Activated CD4-positive, alpha-beta T cell treated with anti-CD3 and anti-CD28 coated beads for 4 hours (primary cell): Measurements from ENCODE around the gene GPX3.

Experiments
- DNase-seq, 2 donors: peaks; one replicate each; pipeline ENCODE4 v3.0.0-alpha.2; 2020

GPX3 gene

DNA sequence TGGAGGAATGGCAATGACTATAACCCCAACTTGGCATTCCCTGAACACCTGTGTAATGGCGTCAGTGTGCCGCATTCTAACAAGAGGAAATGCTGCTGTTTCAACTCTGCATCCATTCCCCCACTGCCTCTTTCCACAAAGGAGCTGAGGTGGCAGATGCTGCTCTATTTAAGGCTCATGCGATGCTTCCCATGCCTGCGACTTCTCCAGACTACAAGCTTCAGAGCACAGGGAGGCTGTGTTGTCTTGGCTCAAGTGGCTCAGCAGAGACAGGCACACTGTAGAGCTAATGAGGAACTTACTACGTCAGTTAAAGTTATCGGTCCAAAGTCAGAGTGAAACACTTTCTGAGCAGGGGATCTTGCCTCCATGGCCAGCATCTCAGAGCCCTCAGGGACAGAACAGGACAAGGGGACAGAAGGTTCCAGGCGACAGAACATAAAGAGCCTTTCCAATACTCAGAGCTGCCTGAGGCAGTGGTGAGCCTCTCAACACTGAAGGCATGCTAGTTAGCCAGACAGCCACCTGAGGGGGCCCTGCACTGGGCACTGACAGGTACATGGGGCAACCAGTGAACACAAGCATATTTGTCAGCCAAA, 38.6 kb downstream of the GPX3 start:
- no peak for DNase-seq

DNA sequence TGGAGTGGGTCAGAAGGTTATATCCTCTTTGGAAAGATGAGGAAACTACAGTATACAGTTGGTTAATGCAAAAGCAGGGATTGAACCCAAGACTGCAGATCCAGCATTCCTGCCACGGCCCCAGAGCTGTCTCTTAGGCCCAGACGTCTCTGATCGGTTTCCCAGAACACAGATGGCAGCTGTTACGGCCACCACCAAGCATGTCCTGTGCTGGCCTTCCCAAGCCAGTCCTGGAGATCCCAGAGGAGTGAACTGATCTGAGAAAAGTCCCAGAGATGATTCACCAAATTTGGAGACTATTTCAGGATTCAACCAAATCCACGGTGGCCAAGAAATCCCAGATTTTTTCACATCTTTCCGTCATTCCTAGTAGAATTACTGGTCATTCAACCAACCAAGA, 40.4 kb downstream of the GPX3 start:
- DNase-seq = no peak

GRCh38 chr5:151062405-151063141, 42.2 kb downstream of the GPX3 start:
- no peak for DNase-seq

DNA sequence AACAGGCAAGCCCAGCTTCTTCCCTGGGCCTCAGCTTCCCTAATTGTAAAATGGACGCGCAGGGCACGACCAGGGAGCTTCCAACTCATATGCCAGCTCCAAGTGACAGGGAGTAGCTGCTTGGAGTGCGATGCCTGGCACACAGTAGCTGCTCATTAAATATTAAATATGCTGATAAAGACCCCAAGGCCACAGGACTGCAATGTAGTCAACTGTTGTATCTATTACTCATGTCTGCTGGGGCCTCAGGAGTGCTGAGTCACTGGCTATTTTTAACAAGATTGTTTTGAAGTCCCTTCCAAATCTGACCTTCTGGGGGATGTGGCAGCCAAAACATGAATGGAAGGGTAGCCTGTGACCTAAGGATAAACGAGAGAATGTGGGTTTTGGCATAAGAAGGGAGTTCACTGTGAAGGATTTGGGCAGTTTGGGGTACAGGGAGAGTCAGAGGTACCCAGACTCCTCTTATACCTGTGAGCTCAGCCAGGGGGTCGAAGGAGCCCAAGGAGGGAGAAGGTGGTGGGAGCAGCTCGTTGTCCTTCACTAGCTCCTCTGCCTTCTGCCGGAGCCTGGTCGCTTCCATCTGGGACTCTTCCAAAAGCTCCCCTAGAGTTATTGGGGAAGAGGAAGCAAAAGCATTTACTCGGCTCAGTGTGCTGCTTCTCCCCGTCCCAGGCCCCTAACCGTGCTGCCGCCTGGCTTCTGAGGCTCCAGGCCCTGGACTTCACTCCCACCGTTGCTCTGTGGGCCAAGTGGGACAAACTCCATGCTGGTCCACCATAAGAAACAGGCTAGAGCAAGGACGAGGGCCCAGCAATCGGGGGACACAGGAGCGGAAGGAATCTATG, 43.0 kb downstream of the GPX3 start:
- DNase-seq = no peak

DNA sequence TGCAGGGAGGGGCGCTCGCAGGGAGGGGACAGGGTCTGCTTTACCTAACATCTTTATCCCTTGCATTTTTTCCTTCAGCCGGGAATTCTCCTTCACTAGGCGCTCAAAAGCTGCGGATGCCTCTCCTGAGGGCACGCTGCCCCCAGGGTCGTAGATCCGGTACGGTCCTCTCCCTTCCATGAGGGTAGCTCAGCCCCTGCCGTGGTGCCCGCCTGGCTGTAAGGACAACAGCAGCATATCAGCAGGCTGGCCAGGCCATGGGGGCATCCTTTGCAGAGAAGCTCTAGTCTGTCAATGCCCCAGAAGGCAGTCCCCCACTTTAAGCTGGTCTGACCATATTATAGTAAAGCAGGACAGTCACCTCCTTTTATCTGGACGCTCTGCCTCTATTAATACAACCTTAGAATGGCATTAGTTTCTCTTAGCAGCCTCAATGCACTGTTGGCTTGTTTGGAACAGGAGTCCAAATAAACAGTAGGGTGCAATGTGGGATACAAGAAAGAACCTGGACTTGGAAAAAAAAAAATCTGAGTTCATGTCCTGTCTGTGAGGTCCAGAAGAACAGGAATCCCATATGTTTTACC, 44.6 kb downstream of the GPX3 start:
- no peak for DNase-seq

GRCh38 chr5:151065609-151066008, 45.2 kb downstream of the GPX3 start:
- no peak for DNase-seq

- no peak for DNase-seq
These were observed 46.5 kb downstream of the GPX3 start for GRCh38 chr5:151066920-151067319.

- no peak for DNase-seq
These were observed 47.4 kb downstream of the GPX3 start for GRCh38 chr5:151067632-151068432.

GRCh38 chr5:151068433-151069197, 48.2 kb downstream of the GPX3 start:
- DNase-seq = no peak

DNA sequence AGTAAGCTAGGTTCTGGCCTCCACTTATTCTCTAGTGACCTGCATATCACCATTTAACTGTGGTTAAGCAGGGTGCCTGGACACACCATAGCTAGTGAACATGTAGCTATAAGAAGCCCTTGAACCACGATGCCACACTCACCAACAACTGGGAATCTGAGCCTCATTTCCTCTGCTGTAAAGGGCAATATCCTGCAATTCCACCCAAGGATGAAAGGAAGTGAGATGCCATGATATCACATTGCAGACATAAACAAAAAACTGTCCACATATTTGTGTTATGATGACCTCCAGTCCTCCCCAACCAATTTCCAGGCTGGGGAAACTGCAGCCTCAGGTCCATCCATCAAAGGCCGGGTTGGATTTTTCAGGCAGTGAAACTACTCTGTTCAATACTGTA, 50.1 kb downstream of the GPX3 start:
- DNase-seq = no peak

- DNase-seq = no peak
These were observed 50.6 kb downstream of the GPX3 start for GRCh38 chr5:151071021-151071420.

GRCh38 chr5:151071848-151072629, 51.6 kb downstream of the GPX3 start:
- DNase-seq = no peak

- no peak for DNase-seq
These were observed 52.2 kb downstream of the GPX3 start for GRCh38 chr5:151072630-151073025.

- DNase-seq = no peak
These were observed 52.9 kb downstream of the GPX3 start for GRCh38 chr5:151073280-151073679.

DNA sequence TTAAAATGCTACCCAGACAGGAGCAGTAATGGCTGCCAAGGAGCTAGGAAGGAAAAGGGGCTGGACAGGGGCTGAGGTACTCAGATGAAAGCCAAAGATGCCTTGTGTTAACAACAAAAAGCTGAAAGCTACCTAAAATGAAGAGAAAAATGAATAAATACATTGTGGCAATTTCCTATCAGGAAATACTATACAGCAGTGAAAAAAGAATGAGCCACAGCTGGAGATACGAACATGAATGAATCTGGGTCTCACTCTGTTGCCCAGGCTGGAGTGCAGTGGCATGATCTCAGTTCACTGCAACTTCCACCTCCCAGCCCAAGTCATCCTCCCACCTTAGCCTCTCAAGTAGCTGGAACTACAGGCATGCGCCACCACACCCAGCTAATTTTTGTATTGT, 54.2 kb downstream of the GPX3 start:
- no peak for DNase-seq

DNA sequence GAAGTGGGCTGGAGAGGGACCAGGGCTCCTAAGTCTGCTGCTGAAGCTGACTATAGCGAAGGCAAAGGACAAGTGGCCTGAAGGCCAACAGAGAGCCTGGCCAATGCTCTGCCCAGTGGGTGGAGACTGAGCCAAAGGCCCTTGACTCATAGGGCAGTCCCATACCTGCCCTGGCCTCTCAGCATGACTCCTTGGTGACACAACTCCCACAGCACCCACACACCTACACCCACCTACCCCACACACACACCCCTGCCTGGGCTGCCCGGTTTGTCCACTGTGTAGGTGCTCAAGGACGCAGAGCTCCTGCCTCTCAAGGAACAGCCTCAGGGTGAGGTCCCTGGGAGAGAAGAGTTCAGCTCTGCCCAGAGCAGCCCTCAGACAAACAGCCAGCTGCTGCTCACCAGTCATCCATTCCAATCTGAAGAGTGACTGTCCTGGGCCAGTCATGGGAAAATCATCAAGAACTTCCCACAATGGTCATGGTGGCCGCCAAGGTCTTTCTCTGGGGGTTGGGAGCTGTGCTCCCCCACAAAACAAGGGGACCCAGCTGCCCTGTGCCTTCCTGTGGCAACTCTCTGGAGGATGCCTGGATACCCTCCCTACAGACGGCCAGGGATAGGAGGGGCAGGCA, 55.4 kb downstream of the GPX3 start:
- DNase-seq = no peak

DNA sequence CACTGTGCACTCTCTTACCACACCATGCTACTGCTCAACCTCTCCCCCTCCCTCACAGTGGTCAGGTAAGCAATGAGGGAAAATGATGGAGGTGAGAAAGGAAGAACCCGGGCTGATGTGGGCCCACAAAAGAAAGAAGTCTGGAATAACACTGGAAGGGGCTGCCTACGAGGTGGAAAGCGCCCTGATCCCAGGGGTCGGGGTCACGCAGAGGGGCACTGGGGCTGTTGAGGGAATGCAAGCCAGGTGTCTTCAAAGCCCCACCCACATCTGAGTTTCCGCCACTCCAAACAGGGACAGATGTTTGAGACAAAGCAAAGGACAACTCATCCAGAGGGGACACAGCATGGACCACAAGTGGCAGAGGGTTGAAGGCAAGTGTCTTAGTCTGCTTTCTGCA, 56.2 kb downstream of the GPX3 start:
- no peak for DNase-seq

- DNase-seq = no peak
These were observed 57.0 kb downstream of the GPX3 start for GRCh38 chr5:151077419-151077818.

- no peak for DNase-seq
These were observed 57.6 kb downstream of the GPX3 start for GRCh38 chr5:151077967-151078366.
